Liver (tissue), 9 donors: ENCODE measurements around the gene TSSK2. TPM values are rescaled to one million over a fixed set of nuclear protein-coding genes. Genes with fewer than 3 reads are reported as not detected.

ENCODE experiments used
- DNase-seq: peaks from one replicate; pipeline ENCODE4 v3.0.0-alpha.2; 2017; ENCODE audit warnings: low spot score
- H3K27ac ChIP-seq, 2 donors: one replicate each; pipeline ENCODE4 v1.7.0; 2013; ENCODE audit warnings: inconsistent platforms in 2 of 2, low read length in 2 of 2, control low read depth in 1 of 2, low read depth in 1 of 2, mild to moderate bottlenecking in 1 of 2
- H3K27me3 ChIP-seq, 4 donors: one replicate each; pipeline versions ENCODE4 v1.6.1 to v1.7.0; 2013; ENCODE audit warnings: low read length in 3 of 4, inconsistent platforms in 1 of 4, mild to moderate bottlenecking in 1 of 4, moderate library complexity in 1 of 4; ENCODE audit not compliant: control insufficient read depth in 4 of 4, insufficient read depth in 4 of 4
- H3K36me3 ChIP-seq, 4 donors: one replicate each; pipeline versions ENCODE4 v1.6.1 to v1.7.0; 2013; ENCODE audit warnings: low read length in 3 of 4, mild to moderate bottlenecking in 3 of 4, low read depth in 1 of 4, moderate library complexity in 1 of 4; ENCODE audit not compliant: control insufficient read depth in 4 of 4, insufficient read depth in 3 of 4
- H3K4me1 ChIP-seq, 4 donors: one replicate each; pipeline versions ENCODE4 v1.6.1 to v1.7.0; 2013; ENCODE audit warnings: low read length in 3 of 4, mild to moderate bottlenecking in 3 of 4, moderate library complexity in 1 of 4; ENCODE audit not compliant: control insufficient read depth in 4 of 4, insufficient read depth in 4 of 4
- H3K4me3 ChIP-seq, 3 donors: one replicate each; pipeline versions ENCODE4 v1.6.1 to v1.7.0; 2013; ENCODE audit warnings: low read length in 3 of 3, control low read depth in 1 of 3, low read depth in 1 of 3, mild to moderate bottlenecking in 1 of 3
- H3K9ac ChIP-seq, 2 donors: one replicate each; pipeline ENCODE4 v1.7.0; 2013; ENCODE audit warnings: low read length in 2 of 2, mild to moderate bottlenecking in 2 of 2, moderate library complexity in 2 of 2, control low read depth in 1 of 2, low read depth in 1 of 2
- H3K9me3 ChIP-seq, 4 donors: one replicate each; pipeline versions ENCODE4 v1.6.1 to v1.7.0; 2013; ENCODE audit warnings: low read length in 3 of 4; ENCODE audit not compliant: control insufficient read depth in 4 of 4
- EGR1 ChIP-seq, 2 donors: IDR thresholded peaks; 2 replicates each; pipeline ENCODE4 v1.6.1; 2016 to 2018; ENCODE audit warnings: antibody characterized with exemption in 2 of 2, low read depth in 2 of 2
- FOXA1 ChIP-seq: IDR thresholded peaks from 2 replicates; pipeline ENCODE4 v1.6.1; 2016; ENCODE audit warnings: antibody characterized with exemption
- FOXA2 ChIP-seq: IDR thresholded peaks from 2 replicates; pipeline ENCODE4 v1.6.1; 2016; ENCODE audit warnings: antibody characterized with exemption
- GABPA ChIP-seq, 2 donors: IDR thresholded peaks in 1 of 2; conservative IDR thresholded peaks in 1 of 2; 2 replicates each; pipeline ENCODE4 v1.6.1; 2016; ENCODE audit warnings: antibody characterized with exemption in 2 of 2, mild to moderate bottlenecking in 1 of 2, moderate library complexity in 1 of 2
- HNF4A ChIP-seq, 2 donors: conservative IDR thresholded peaks; 2 replicates each; pipeline ENCODE4 v1.6.1; 2016; ENCODE audit warnings: antibody characterized with exemption in 2 of 2, mild to moderate bottlenecking in 2 of 2
- HNF4G ChIP-seq: IDR thresholded peaks from 2 replicates; pipeline ENCODE4 v1.6.1; 2016; ENCODE audit warnings: antibody characterized with exemption
- NR2F2 ChIP-seq: IDR thresholded peaks from 2 replicates; pipeline ENCODE4 v1.6.1; 2016; ENCODE audit warnings: antibody characterized with exemption
- RAD21 ChIP-seq, 2 donors: IDR thresholded peaks; 2 replicates each; pipeline ENCODE4 v1.6.1; 2016; ENCODE audit warnings: antibody characterized with exemption in 2 of 2, mild to moderate bottlenecking in 2 of 2
- RXRA ChIP-seq, 2 donors: IDR thresholded peaks; 2 replicates each; pipeline ENCODE4 v1.6.1; 2017 to 2018; ENCODE audit warnings: antibody characterized with exemption in 2 of 2, mild to moderate bottlenecking in 1 of 2
- YY1 ChIP-seq: IDR thresholded peaks from 2 replicates; pipeline ENCODE4 v1.6.1; 2016; ENCODE audit warnings: antibody characterized with exemption, mild to moderate bottlenecking
- ZBTB33 ChIP-seq: IDR thresholded peaks from 2 replicates; pipeline ENCODE4 v1.6.1; 2016; ENCODE audit warnings: antibody characterized with exemption
- WGBS: extraction: QIAGEN DNeasy Blood & Tissue Kit; methylation state at CpG from one replicate; pipeline ENCODE4 v1.1.7; 2013; 5-methylcytosine and 5-hydroxymethylcytosine counted together
- polyA plus RNA-seq, 2 donors: library from polyadenylated mRNA; stranded (reverse) in 1 of 2; unstranded in 1 of 2; fragments of 200-250 nt in 1 of 2; fragments of >200 nt in 1 of 2; fragmentation: Nextera tagmentation in 1 of 2; extraction: Ambion mirVana in 1 of 2; gene quantifications; one replicate each; pipeline versions ENCODE4 v1.2.1 to v1.2.3, GENCODE V29; 2013 to 2015
- total RNA-seq, 2 donors: library from RNA; depleted of rRNA; stranded (reverse); fragments of >200 nt; gene quantifications; one replicate each; pipeline ENCODE4 v1.2.3, GENCODE V29; 2014
- TF ChIP-seq, protein P1 (sequence below): IDR thresholded peaks from 2 replicates; pipeline ENCODE4 v1.6.1; 2016; ENCODE audit warnings: antibody characterized with exemption
- TF ChIP-seq, protein P2 (sequence below): IDR thresholded peaks from 2 replicates; pipeline ENCODE4 v1.6.1; 2016; ENCODE audit warnings: antibody characterized with exemption
- TF ChIP-seq, protein P3 (sequence below): IDR thresholded peaks from 2 replicates; pipeline ENCODE4 v1.6.1; 2016; ENCODE audit warnings: antibody characterized with exemption, mild to moderate bottlenecking
- donor health status: healthy.
- donor health status: healthy.
- donor health status: healthy.
- donor health status: healthy.
- donor health status: healthy.

TSSK2 gene
- total and polyA plus RNA-seq, 4 donors: 0.08 TPM; not detected in 3

- no peaks in the 10 kb centered on the region for H3K36me3 ChIP-seq
- no peak overlapping the region for H3K4me3 ChIP-seq
- H3K27me3 ChIP-seq: no peaks in the 10 kb centered on the region
- no peak overlapping the region for H3K27ac ChIP-seq
- DNase-seq: no peak
- 72% methylated on average over 4 of the region's 4 CpGs for WGBS
- peaks cover 11 to 42% (median 33%) of the 10 kb centered on the region in 4 donors for H3K4me1 ChIP-seq
- H3K9me3 ChIP-seq: no peaks in the 10 kb centered on the region
- H3K9ac ChIP-seq: no peak overlapping the region
- TF ChIP-seq EGR1 (IDR thresholded peaks at IDR 0.05; ENCODE audit: low read depth in 2 of 2) (no peak), GABPA (IDR thresholded peaks at IDR 0.05 in 1 of 2, conservative IDR thresholded peaks at IDR 0.05 in 1 of 2) (no peak), RXRA (IDR thresholded peaks at IDR 0.05) (peak; percentile 27 to 74), HNF4A (conservative IDR thresholded peaks at IDR 0.05) (peak in 1 of 2 donors; percentile 31)
Observed at GRCh38 chr22:19114984-19115552, 16.0 kb upstream of the TSSK2 start.

DNA sequence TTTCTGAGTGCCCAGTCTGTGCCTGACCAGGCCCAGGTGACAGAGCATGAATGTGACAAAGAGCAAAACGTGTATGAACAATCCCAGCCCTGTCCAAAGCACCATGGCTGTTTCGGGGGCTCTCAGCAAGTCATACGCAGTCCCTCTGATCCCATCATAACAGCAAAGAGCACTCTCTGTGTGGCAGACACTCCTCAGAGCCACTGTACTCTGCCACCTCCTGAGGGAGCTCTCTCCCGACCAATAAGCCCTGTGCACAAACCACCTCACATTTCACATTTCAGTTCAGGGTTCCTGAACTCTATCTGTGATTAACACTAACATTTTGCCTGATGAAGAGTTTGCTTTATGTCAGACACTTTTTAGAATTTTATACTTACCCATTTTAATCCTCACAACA lies 15.5 kb upstream of the TSSK2 start:
- WGBS: 83% methylated on average over 4 of the region's 4 CpGs
- H3K4me3 ChIP-seq: no peak overlapping the region

GRCh38 chr22:19117111-19117512 lies 14.0 kb upstream of the TSSK2 start:
- no peak for DNase-seq
- TF ChIP-seq, protein P1, sequence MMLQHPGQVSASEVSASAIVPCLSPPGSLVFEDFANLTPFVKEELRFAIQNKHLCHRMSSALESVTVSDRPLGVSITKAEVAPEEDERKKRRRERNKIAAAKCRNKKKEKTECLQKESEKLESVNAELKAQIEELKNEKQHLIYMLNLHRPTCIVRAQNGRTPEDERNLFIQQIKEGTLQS: no peak
- TF ChIP-seq ZBTB33 (no peak), RAD21 (IDR thresholded peaks at IDR 0.05) (no peak), HNF4G (no peak), EGR1 (IDR thresholded peaks at IDR 0.05; ENCODE audit: low read depth in 2 of 2) (no peak), NR2F2 (no peak), FOXA2 (no peak), FOXA1 (no peak)
- TF ChIP-seq, protein P2, sequence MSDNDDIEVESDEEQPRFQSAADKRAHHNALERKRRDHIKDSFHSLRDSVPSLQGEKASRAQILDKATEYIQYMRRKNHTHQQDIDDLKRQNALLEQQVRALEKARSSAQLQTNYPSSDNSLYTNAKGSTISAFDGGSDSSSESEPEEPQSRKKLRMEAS: no peak
- TF ChIP-seq, protein P3, sequence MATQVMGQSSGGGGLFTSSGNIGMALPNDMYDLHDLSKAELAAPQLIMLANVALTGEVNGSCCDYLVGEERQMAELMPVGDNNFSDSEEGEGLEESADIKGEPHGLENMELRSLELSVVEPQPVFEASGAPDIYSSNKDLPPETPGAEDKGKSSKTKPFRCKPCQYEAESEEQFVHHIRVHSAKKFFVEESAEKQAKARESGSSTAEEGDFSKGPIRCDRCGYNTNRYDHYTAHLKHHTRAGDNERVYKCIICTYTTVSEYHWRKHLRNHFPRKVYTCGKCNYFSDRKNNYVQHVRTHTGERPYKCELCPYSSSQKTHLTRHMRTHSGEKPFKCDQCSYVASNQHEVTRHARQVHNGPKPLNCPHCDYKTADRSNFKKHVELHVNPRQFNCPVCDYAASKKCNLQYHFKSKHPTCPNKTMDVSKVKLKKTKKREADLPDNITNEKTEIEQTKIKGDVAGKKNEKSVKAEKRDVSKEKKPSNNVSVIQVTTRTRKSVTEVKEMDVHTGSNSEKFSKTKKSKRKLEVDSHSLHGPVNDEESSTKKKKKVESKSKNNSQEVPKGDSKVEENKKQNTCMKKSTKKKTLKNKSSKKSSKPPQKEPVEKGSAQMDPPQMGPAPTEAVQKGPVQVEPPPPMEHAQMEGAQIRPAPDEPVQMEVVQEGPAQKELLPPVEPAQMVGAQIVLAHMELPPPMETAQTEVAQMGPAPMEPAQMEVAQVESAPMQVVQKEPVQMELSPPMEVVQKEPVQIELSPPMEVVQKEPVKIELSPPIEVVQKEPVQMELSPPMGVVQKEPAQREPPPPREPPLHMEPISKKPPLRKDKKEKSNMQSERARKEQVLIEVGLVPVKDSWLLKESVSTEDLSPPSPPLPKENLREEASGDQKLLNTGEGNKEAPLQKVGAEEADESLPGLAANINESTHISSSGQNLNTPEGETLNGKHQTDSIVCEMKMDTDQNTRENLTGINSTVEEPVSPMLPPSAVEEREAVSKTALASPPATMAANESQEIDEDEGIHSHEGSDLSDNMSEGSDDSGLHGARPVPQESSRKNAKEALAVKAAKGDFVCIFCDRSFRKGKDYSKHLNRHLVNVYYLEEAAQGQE: no peak
- Histone ChIP-seq H3K36me3 (no peaks in the 10 kb centered on the region), H3K27ac (no peak overlapping the region), H3K27me3 (no peaks in the 10 kb centered on the region), H3K9me3 (no peaks in the 10 kb centered on the region), H3K9ac (no peak overlapping the region), H3K4me3 (no peak overlapping the region), H3K4me1 (peaks cover 16 to 44% (median 38%) of the 10 kb centered on the region in 4 donors)
- 78% methylated on average over 9 of the region's 9 CpGs for WGBS

More for the DNA sequence above, 15.5 kb upstream of the TSSK2 start:
- TF ChIP-seq RXRA (IDR thresholded peaks at IDR 0.05): no peak
- no peak for TF ChIP-seq YY1
- TF ChIP-seq EGR1 (IDR thresholded peaks at IDR 0.05; ENCODE audit: low read depth in 2 of 2): no peak
- TF ChIP-seq HNF4G: no peak
- no peak for TF ChIP-seq RAD21 (IDR thresholded peaks at IDR 0.05)
- no peak for TF ChIP-seq FOXA1
- TF ChIP-seq, protein P1: no peak
- TF ChIP-seq HNF4A (conservative IDR thresholded peaks at IDR 0.05): no peak
- H3K27me3 ChIP-seq: no peaks in the 10 kb centered on the region
- H3K36me3 ChIP-seq: no peaks in the 10 kb centered on the region
- H3K9me3 ChIP-seq: no peaks in the 10 kb centered on the region
- DNase-seq: no peak
- H3K4me1 ChIP-seq: peaks cover 13 to 42% (median 34%) of the 10 kb centered on the region in 4 donors
- no peak overlapping the region for H3K27ac ChIP-seq
- H3K9ac ChIP-seq: no peak overlapping the region
